ENCODE results near the gene DAB1. TPM values are rescaled to one million over a fixed set of nuclear protein-coding genes. Genes with fewer than 3 reads are reported as not detected.

DAB1 gene
- total and polyA plus RNA-seq, 5 experiments from 2014 or later = 0.16 to 0.53 (median 0.42) TPM; not detected in 2

GRCh38 chr1:57276918-57277317, 146.9 kb downstream of the DAB1 start:
- POLR2A ChIA-PET = no interaction called here
- no peak for ATAC-seq

GRCh38 chr1:57272601-57273000, 151.3 kb downstream of the DAB1 start:
- Mint-ChIP-seq H3K27ac (no peak overlapping the region), H3K36me3 (no peaks in the 10 kb centered on the region), H3K9me3 (peaks cover 0 to 2% (median 0%) of the 10 kb centered on the region in 9 donors), H3K4me3 (no peak overlapping the region), H3K4me1 (no peaks in the 10 kb centered on the region), H3K27me3 (peaks cover 0 to 15% (median 3%) of the 10 kb centered on the region in 5 donors)
- POLR2A ChIA-PET = no interaction called here
- DNase-seq (no peak), ATAC-seq (no peak)

More at GRCh38 chr1:57276918-57277317, 146.9 kb downstream of the DAB1 start:
- H3K4me3 Mint-ChIP-seq = no peak overlapping the region
- no peaks in the 10 kb centered on the region for H3K4me1 Mint-ChIP-seq
- DNase-seq = no peak
- H3K9me3 Mint-ChIP-seq = peaks cover 0 to 2% (median 0%) of the 10 kb centered on the region in 9 donors
- H3K27ac Mint-ChIP-seq = no peak overlapping the region
- no peaks in the 10 kb centered on the region for H3K36me3 Mint-ChIP-seq
- peaks cover 0 to 16% (median 2%) of the 10 kb centered on the region in 5 donors for H3K27me3 Mint-ChIP-seq

GRCh38 chr1:57272150-57272549, 151.7 kb downstream of the DAB1 start:
- H3K9me3 Mint-ChIP-seq = peaks cover 0 to 2% (median 0%) of the 10 kb centered on the region in 9 donors
- POLR2A ChIA-PET = no interaction called here

GRCh38 chr1:57270927-57271698, 152.7 kb downstream of the DAB1 start:
- Mint-ChIP-seq H3K27ac (no peak overlapping the region), H3K36me3 (no peaks in the 10 kb centered on the region), H3K27me3 (peaks cover 0 to 18% (median 7%) of the 10 kb centered on the region in 5 donors), H3K4me1 (no peaks in the 10 kb centered on the region), H3K4me3 (no peak overlapping the region), H3K9me3 (peaks cover 0 to 2% (median 0%) of the 10 kb centered on the region in 9 donors)
- DNase-seq (no peak), ATAC-seq (no peak)
- POLR2A ChIA-PET = no interaction called here

More at GRCh38 chr1:57272150-57272549, 151.7 kb downstream of the DAB1 start:
- Mint-ChIP-seq H3K27ac (no peak overlapping the region), H3K4me1 (no peaks in the 10 kb centered on the region), H3K27me3 (peaks cover 0 to 11% (median 3%) of the 10 kb centered on the region in 5 donors), H3K4me3 (no peak overlapping the region), H3K36me3 (no peaks in the 10 kb centered on the region)
- no peak for DNase-seq
- no peak for ATAC-seq

- no peak for ATAC-seq
- DNase-seq = no peak
- no peak overlapping the region for H3K4me3 Mint-ChIP-seq
Observed at GRCh38 chr1:57269630-57270225, 154.1 kb downstream of the DAB1 start.

GRCh38 chr1:57265104-57265503, 158.8 kb downstream of the DAB1 start:
- Mint-ChIP-seq H3K27ac (no peak overlapping the region), H3K36me3 (no peaks in the 10 kb centered on the region), H3K4me3 (no peak overlapping the region), H3K27me3 (peaks cover 1 to 32% (median 4%) of the 10 kb centered on the region in 5 donors), H3K4me1 (no peaks in the 10 kb centered on the region), H3K9me3 (peaks cover 0 to 2% (median 0%) of the 10 kb centered on the region in 9 donors)
- ATAC-seq (no peak), DNase-seq (no peak)
- POLR2A ChIA-PET = no interaction called here

More at GRCh38 chr1:57269630-57270225, 154.1 kb downstream of the DAB1 start:
- Mint-ChIP-seq H3K27me3 (peaks cover under 1 to 30% (median 7%) of the 10 kb centered on the region in 5 donors), H3K4me1 (no peaks in the 10 kb centered on the region), H3K9me3 (peaks cover 0 to 2% (median 0%) of the 10 kb centered on the region in 9 donors), H3K36me3 (no peaks in the 10 kb centered on the region), H3K27ac (no peak overlapping the region)
- POLR2A ChIA-PET = no interaction called here

GRCh38 chr1:57262472-57262871, 161.4 kb downstream of the DAB1 start:
- H3K4me1 Mint-ChIP-seq = no peaks in the 10 kb centered on the region
- no peak overlapping the region for H3K4me3 Mint-ChIP-seq
- H3K27ac Mint-ChIP-seq = no peak overlapping the region
- POLR2A ChIA-PET = no interaction called here
- ATAC-seq (no peak), DNase-seq (no peak)
- peaks cover 0 to 4% (median 0%) of the 10 kb centered on the region in 9 donors for H3K9me3 Mint-ChIP-seq
- H3K36me3 Mint-ChIP-seq = peaks cover 0 to 6% (median 0%) of the 10 kb centered on the region in 3 donors
- H3K27me3 Mint-ChIP-seq = peaks cover 0 to 29% (median 4%) of the 10 kb centered on the region in 5 donors

GRCh38 chr1:57258557-57259325, 165.1 kb downstream of the DAB1 start:
- H3K4me1 Mint-ChIP-seq = no peaks in the 10 kb centered on the region
- H3K27ac Mint-ChIP-seq = no peak overlapping the region
- no peak for DNase-seq
- POLR2A ChIA-PET = no interaction called here
- ATAC-seq = no peak
- peaks cover 0 to 8% (median 1%) of the 10 kb centered on the region in 5 donors for H3K27me3 Mint-ChIP-seq
- no peak overlapping the region for H3K4me3 Mint-ChIP-seq
- peaks cover 0 to 7% (median 0%) of the 10 kb centered on the region in 9 donors for H3K9me3 Mint-ChIP-seq
- H3K36me3 Mint-ChIP-seq = peaks cover 0 to 6% (median 0%) of the 10 kb centered on the region in 3 donors

GRCh38 chr1:57255945-57256344, 167.9 kb downstream of the DAB1 start:
- ATAC-seq = no peak
- Mint-ChIP-seq H3K36me3 (peaks cover 0 to 6% (median 0%) of the 10 kb centered on the region in 3 donors), H3K9me3 (peaks cover 0 to 7% (median 0%) of the 10 kb centered on the region in 9 donors), H3K27ac (no peak overlapping the region), H3K4me1 (no peaks in the 10 kb centered on the region), H3K27me3 (peaks cover 0 to 8% (median 1%) of the 10 kb centered on the region in 5 donors), H3K4me3 (no peak overlapping the region)
- POLR2A ChIA-PET = no interaction called here
- no peak for DNase-seq

- POLR2A ChIA-PET = no interaction called here
- DNase-seq = no peak
- Mint-ChIP-seq H3K4me1 (no peaks in the 10 kb centered on the region), H3K27ac (no peak overlapping the region), H3K9me3 (peaks cover 0 to 7% (median 0%) of the 10 kb centered on the region in 9 donors), H3K4me3 (no peak overlapping the region), H3K36me3 (peaks cover 0 to 6% (median 0%) of the 10 kb centered on the region in 3 donors), H3K27me3 (peaks cover 0 to 8% (median 5%) of the 10 kb centered on the region in 5 donors)
- ATAC-seq = no peak
Observed at GRCh38 chr1:57254022-57254421, 169.8 kb downstream of the DAB1 start.

- ATAC-seq = no peak
- Mint-ChIP-seq H3K27me3 (peaks cover 0 to 13% (median 4%) of the 10 kb centered on the region in 5 donors), H3K4me3 (no peak overlapping the region), H3K9me3 (peaks cover 0 to 5% (median 0%) of the 10 kb centered on the region in 9 donors), H3K4me1 (no peaks in the 10 kb centered on the region), H3K27ac (peak overlapping the region in 1 of 10 donors; percentile 37), H3K36me3 (peaks cover 0 to 3% (median 0%) of the 10 kb centered on the region in 3 donors)
- POLR2A ChIA-PET = no interaction called here
- DNase-seq = no peak
Observed at GRCh38 chr1:57252597-57253294, 171.1 kb downstream of the DAB1 start.

GRCh38 chr1:57250021-57250420, 173.8 kb downstream of the DAB1 start:
- Mint-ChIP-seq H3K27ac (no peak overlapping the region), H3K4me1 (no peaks in the 10 kb centered on the region), H3K27me3 (peaks cover 0 to 13% (median 10%) of the 10 kb centered on the region in 5 donors), H3K36me3 (no peaks in the 10 kb centered on the region), H3K4me3 (no peak overlapping the region), H3K9me3 (peaks cover 0 to 12% (median 2%) of the 10 kb centered on the region in 9 donors)
- ATAC-seq = no peak
- DNase-seq = no peak
- POLR2A ChIA-PET = no interaction called here

Data from naive thymus-derived CD8-positive, alpha-beta T cell (primary cell).